OCI-LY1 (cell line): ENCODE results near the gene TRIP12.
"Not testable (repeated sequence)": the region's sequence is repeated elsewhere in the genome, so short reads cannot be mapped to it uniquely, and the experiment has no call there.

Experiments used
- CTCF ChIP-seq: fragments of 200-600 bp; sonication (generic), shearing (Covaris generic); IDR thresholded peaks from 2 replicates; pipeline ENCODE4 v1.5.1; 2017; ENCODE audit warnings: mild to moderate bottlenecking, antibody characterized with exemption, low read length, moderate library complexity, mixed read lengths
- EZH2 ChIP-seq: fragments of 200-600 bp; sonication (generic), shearing (Covaris generic); IDR thresholded peaks from 2 replicates; pipeline ENCODE4 v1.8.0; 2017; ENCODE audit warnings: borderline replicate concordance, mixed run types, mild to moderate bottlenecking, antibody characterized with exemption, low read length, moderate library complexity, mixed read lengths

DNA sequence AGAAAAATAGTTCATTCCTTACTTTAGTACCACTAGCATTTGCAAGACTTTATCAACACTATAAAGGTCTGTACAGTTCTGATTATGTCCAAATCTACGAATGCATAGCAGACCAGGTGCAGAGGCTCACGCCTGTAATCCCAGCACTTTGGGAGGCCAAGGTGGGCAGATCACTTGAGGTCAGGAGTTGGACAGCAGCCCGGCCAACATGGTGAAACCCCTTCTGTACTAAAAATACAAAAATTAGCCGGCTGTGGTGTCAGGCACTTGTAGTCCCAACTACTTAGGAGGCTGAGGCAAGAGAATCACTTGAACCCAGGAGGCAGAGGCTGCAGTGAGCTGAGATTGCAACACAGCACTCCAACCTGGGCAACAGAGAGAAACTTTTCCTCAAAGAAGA is 87.4 kb downstream of the TRIP12 start:
- not testable (repeated sequence) for TF ChIP-seq CTCF, EZH2
